Neural progenitor cell (in vitro differentiated cells): Measurements from ENCODE around the gene IREB2. TPM values are rescaled to one million over a fixed set of nuclear protein-coding genes. Genes with fewer than 3 reads are reported as not detected.

Source experiments
- DNase-seq: peaks from one replicate; pipeline ENCODE4 v3.0.0-alpha.2; 2016; ENCODE audit warnings: low spot score
- H2AFZ ChIP-seq: fragments of 200-600 bp; sonication (generic); replicated peaks from 2 replicates; pipeline ENCODE4 v1.6.1; 2016; ENCODE audit warnings: antibody characterized with exemption
- H3F3A ChIP-seq: fragments of 200-600 bp; sonication (generic); 2 replicates; pipeline ENCODE4 v1.6.1; 2016; ENCODE audit warnings: antibody characterized with exemption, low read depth
- H3K27ac ChIP-seq: fragments of 200-600 bp; sonication (generic); 2 replicates; pipeline ENCODE4 v1.5.1; 2016; ENCODE audit warnings: mild to moderate bottlenecking
- H3K27me3 ChIP-seq: fragments of 200-600 bp; sonication (generic); 2 replicates; pipeline ENCODE4 v1.6.1; 2016; ENCODE audit warnings: mild to moderate bottlenecking, moderate library complexity
- H3K36me3 ChIP-seq: fragments of 200-600 bp; sonication (generic); 2 replicates; pipeline ENCODE4 v1.5.1; 2016
- H3K4me1 ChIP-seq: fragments of 200-600 bp; sonication (generic); 2 replicates; pipeline ENCODE4 v1.6.1; 2016; ENCODE audit warnings: mixed run types
- H3K4me2 ChIP-seq: fragments of 200-600 bp; sonication (generic); 2 replicates; pipeline ENCODE4 v1.6.1; 2016
- H3K4me3 ChIP-seq: fragments of 200-600 bp; sonication (generic); 2 replicates; pipeline ENCODE4 v1.5.1; 2016
- H3K79me2 ChIP-seq: fragments of 200-600 bp; sonication (generic); 2 replicates; pipeline ENCODE4 v1.6.1; 2016; ENCODE audit warnings: low read depth
- H3K9ac ChIP-seq: fragments of 200-600 bp; sonication (generic); 2 replicates; pipeline ENCODE4 v1.6.1; 2016
- H3K9me3 ChIP-seq: fragments of 200-600 bp; sonication (generic); 2 replicates; pipeline ENCODE4 v1.5.1; 2016; ENCODE audit warnings: low read depth
- H4K20me1 ChIP-seq: fragments of 200-600 bp; sonication (generic); 2 replicates; pipeline ENCODE4 v1.6.1; 2016; ENCODE audit warnings: low read depth
- H3K27ac Mint-ChIP-seq: 3 replicates; pipeline ENCODE4 v1.8.0; 2021; ENCODE audit warnings: mixed read lengths
- H3K27me3 Mint-ChIP-seq: 2 replicates; pipeline ENCODE4 v1.8.0; 2022; ENCODE audit warnings: low read depth, mild to moderate bottlenecking, inconsistent platforms, moderate library complexity, mixed read lengths; ENCODE audit not compliant: insufficient read depth
- H3K36me3 Mint-ChIP-seq: 3 replicates; pipeline ENCODE4 v1.8.0; 2021; ENCODE audit warnings: mixed read lengths
- H3K4me1 Mint-ChIP-seq: 3 replicates; pipeline ENCODE4 v1.8.0; 2021; ENCODE audit warnings: mixed read lengths
- H3K4me3 Mint-ChIP-seq: 3 replicates; pipeline ENCODE4 v1.8.0; 2021; ENCODE audit warnings: mild to moderate bottlenecking, moderate library complexity, mixed read lengths
- H3K9me3 Mint-ChIP-seq: 3 replicates; pipeline ENCODE4 v1.8.0; 2020; ENCODE audit warnings: mixed read lengths
- EZH2 ChIP-seq: fragments of 200-600 bp; sonication (generic); IDR thresholded peaks from 2 replicates; pipeline ENCODE4 v1.6.1; 2017; ENCODE audit warnings: antibody characterized with exemption, mild to moderate bottlenecking, moderate library complexity
- EZH2phosphoT487 ChIP-seq: fragments of 200-600 bp; sonication (generic); IDR thresholded peaks from 2 replicates; pipeline ENCODE4 v1.6.1; 2017; ENCODE audit warnings: antibody characterized with exemption
- total RNA-seq: library from RNA; depleted of rRNA; stranded (reverse); fragments of >200 nt; gene quantifications from 2 replicates; pipeline ENCODE4 v1.2.3, GENCODE V29; 2015; ENCODE audit warnings: low replicate concordance
- TF ChIP-seq, protein P1 (sequence below): fragments of 200-600 bp; sonication (generic); IDR thresholded peaks from 2 replicates; pipeline ENCODE4 v1.5.1; 2017; ENCODE audit warnings: antibody characterized with exemption, mild to moderate bottlenecking

The IREB2 gene
- total RNA-seq, 1 donor from 2014 or later: 87.7 TPM

DNA sequence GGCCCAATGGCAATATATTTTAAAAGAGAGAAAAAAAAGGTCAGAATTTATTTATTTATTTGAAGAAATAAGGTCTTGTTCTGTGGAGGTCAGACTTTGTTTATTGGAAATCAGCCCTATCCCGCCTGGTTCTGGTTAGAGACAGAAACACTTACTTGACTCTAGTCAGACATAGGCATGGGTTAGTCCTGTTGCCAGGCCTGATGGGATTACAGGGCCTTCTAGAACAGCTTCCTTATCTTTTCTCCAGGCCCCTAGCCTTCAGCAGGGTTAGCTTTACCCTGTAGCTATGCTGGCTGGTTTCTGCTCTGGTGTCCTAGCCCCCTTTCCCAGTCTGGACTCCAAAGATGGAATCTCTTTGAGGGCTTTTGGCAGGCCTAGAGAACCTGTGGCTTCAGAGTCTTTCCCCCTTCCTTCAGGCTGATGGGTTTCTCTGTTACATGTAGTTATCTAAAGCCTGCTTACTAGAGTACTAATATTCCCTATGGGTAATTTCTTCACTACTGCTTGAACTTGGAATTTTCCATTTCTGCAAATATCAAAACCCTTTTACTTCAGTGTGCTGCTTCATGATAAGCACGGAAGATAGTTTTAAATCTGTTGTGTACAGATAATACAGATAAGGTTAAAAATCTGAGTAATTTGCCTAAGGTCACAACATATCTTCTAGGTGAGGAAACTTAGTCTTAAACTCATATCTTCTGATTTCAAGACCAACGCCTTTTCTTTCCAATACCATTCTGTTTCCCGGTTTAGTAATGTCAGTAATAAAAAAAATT lies 10.6 kb downstream of the IREB2 start:
- Mint-ChIP-seq H3K36me3 (peaks cover 19% of the 10 kb centered on the region), H3K4me1 (no peaks in the 10 kb centered on the region), H3K27ac (no peak overlapping the region), H3K9me3 (no peaks in the 10 kb centered on the region), H3K4me3 (no peak overlapping the region), H3K27me3 (peaks cover 2% of the 10 kb centered on the region)
- no peak overlapping the region for H3K4me3 ChIP-seq
- H3K4me1 ChIP-seq: no peaks in the 10 kb centered on the region
- no peak overlapping the region for H3K4me2 ChIP-seq
- peaks cover 100% of the 10 kb centered on the region for H3K79me2 ChIP-seq
- H3K36me3 ChIP-seq: no peaks in the 10 kb centered on the region
- H2AFZ ChIP-seq: no peak overlapping the region
- H3K27ac ChIP-seq: no peak overlapping the region
- no peaks in the 10 kb centered on the region for H3K27me3 ChIP-seq
- no peak for DNase-seq
- H3K9me3 ChIP-seq: no peaks in the 10 kb centered on the region
- H4K20me1 ChIP-seq: peaks cover 99% of the 10 kb centered on the region
- no peak overlapping the region for H3K9ac ChIP-seq
- TF ChIP-seq, protein P1, sequence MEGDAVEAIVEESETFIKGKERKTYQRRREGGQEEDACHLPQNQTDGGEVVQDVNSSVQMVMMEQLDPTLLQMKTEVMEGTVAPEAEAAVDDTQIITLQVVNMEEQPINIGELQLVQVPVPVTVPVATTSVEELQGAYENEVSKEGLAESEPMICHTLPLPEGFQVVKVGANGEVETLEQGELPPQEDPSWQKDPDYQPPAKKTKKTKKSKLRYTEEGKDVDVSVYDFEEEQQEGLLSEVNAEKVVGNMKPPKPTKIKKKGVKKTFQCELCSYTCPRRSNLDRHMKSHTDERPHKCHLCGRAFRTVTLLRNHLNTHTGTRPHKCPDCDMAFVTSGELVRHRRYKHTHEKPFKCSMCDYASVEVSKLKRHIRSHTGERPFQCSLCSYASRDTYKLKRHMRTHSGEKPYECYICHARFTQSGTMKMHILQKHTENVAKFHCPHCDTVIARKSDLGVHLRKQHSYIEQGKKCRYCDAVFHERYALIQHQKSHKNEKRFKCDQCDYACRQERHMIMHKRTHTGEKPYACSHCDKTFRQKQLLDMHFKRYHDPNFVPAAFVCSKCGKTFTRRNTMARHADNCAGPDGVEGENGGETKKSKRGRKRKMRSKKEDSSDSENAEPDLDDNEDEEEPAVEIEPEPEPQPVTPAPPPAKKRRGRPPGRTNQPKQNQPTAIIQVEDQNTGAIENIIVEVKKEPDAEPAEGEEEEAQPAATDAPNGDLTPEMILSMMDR: no peak
- TF ChIP-seq EZH2 (no peak), EZH2phosphoT487 (no peak)
- no peaks in the 10 kb centered on the region for H3F3A ChIP-seq

DNA sequence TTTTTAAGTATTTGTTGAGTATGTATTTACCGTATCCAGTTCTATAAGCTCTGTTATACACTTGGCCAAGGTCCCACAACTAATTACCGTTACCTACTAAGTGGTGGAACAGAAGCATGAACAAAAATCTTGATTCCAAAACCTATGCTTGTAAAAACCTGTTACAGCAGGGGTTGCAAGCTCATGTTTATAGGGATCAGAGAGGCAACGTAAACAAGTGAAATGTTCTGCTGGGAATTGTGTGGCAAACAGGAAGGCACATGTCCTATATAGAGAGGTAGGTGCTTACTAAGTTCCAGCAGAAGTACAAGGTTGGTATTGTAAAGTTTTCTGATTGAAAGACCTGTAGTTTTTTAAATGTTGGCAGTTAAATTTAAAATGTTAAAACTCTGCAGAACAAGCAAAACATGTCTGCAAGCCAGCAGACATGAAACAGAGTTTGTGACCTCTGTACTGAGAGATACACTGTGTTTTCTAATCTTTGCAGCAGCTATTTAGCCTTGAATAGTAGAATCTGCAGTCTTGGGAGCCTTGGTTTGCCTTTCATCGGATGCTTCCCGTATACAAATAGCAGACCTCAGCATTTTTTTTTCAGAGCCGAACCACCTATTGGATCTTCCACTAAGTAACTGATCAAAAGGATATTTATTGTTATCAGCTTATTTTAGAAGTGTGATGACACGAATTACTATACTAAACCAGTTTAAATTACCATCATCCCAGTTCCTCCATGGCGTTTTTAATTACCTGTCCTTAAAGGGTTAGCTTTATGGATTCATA lies 11.4 kb downstream of the IREB2 start:
- Histone ChIP-seq H3K4me3 (no peak overlapping the region), H4K20me1 (peaks cover 99% of the 10 kb centered on the region), H3K9me3 (no peaks in the 10 kb centered on the region), H3K27me3 (no peaks in the 10 kb centered on the region), H3K79me2 (peaks cover 100% of the 10 kb centered on the region), H3K27ac (no peak overlapping the region), H2AFZ (no peak overlapping the region), H3K36me3 (no peaks in the 10 kb centered on the region), H3K4me1 (no peaks in the 10 kb centered on the region), H3K9ac (no peak overlapping the region), H3F3A (no peaks in the 10 kb centered on the region), H3K4me2 (no peak overlapping the region)
- no peak for DNase-seq
- no peak overlapping the region for H3K27ac Mint-ChIP-seq
- H3K9me3 Mint-ChIP-seq: no peaks in the 10 kb centered on the region
- TF ChIP-seq EZH2phosphoT487 (no peak), EZH2 (no peak)
- TF ChIP-seq, protein P1: no peak
- H3K4me1 Mint-ChIP-seq: no peaks in the 10 kb centered on the region
- H3K27me3 Mint-ChIP-seq: peaks cover 2% of the 10 kb centered on the region
- peaks cover 19% of the 10 kb centered on the region for H3K36me3 Mint-ChIP-seq
- no peak overlapping the region for H3K4me3 Mint-ChIP-seq

DNA sequence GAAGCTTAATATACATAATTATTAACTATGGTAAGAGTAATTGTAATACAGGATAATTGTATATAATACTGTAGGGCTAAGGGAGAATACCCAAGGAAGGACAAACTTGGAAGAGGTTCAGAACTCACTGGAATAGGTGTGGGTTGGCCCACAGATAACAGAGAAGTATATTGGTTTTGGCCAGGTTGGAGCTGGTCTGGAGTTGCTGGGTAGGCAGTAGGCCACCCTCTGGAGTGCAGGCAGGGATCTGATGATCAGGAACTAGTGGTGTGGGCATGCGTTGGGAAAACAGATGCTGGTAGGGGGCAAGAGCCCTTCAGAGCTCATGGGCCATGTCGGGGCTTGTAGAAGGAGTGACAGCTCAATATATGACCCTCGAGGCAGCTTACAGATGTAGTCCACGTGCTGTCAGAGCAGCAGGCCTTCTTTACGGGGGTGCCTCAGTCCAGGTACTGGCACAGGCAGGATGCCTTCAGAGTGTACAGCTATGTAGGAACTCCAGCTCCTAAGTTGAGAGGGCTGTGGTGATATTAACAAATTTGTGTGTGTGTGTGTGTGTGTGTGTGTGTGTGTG lies 12.4 kb downstream of the IREB2 start:
- H3K4me1 Mint-ChIP-seq: no peaks in the 10 kb centered on the region
- no peak overlapping the region for H3K4me2 ChIP-seq

More for the DNA sequence above, 12.4 kb downstream of the IREB2 start:
- TF ChIP-seq EZH2: no peak
- TF ChIP-seq, protein P1: no peak
- no peak for TF ChIP-seq EZH2phosphoT487
- Mint-ChIP-seq H3K36me3 (peaks cover 17% of the 10 kb centered on the region), H3K27ac (no peak overlapping the region), H3K9me3 (no peaks in the 10 kb centered on the region), H3K27me3 (peaks cover 2% of the 10 kb centered on the region), H3K4me3 (no peak overlapping the region)
- DNase-seq: no peak
- Histone ChIP-seq H3K9ac (no peak overlapping the region), H3K27ac (no peak overlapping the region), H4K20me1 (peaks cover 99% of the 10 kb centered on the region), H3K4me1 (no peaks in the 10 kb centered on the region), H3K9me3 (no peaks in the 10 kb centered on the region), H2AFZ (no peak overlapping the region), H3F3A (no peaks in the 10 kb centered on the region), H3K27me3 (no peaks in the 10 kb centered on the region), H3K4me3 (no peak overlapping the region), H3K36me3 (no peaks in the 10 kb centered on the region), H3K79me2 (peaks cover 100% of the 10 kb centered on the region)
